Mononuclear cell (primary cell): Measurements from ENCODE around the gene LRP8. TPM values are rescaled to one million over a fixed set of nuclear protein-coding genes. Genes with fewer than 3 reads are reported as not detected.

ENCODE experiments used
- H3K27me3 ChIP-seq: 2 replicates; pipeline ENCODE4 v1.6.0; 2011; ENCODE audit warnings: low read length, control low read depth; ENCODE audit not compliant: insufficient read depth
- H3K4me1 ChIP-seq: 2 replicates; pipeline ENCODE4 v1.5.1; 2011; ENCODE audit warnings: mild to moderate bottlenecking, low read length, control low read depth; ENCODE audit not compliant: insufficient read depth
- H3K4me3 ChIP-seq: 2 replicates; pipeline ENCODE4 v1.5.1; 2011; ENCODE audit warnings: mild to moderate bottlenecking, low read length, moderate library complexity
- H3K9me3 ChIP-seq: 2 replicates; pipeline ENCODE4 v1.5.1; 2011; ENCODE audit warnings: low read depth, mild to moderate bottlenecking, control low read depth, low read length
- total RNA-seq: library from RNA; depleted of rRNA; stranded (reverse); fragments of >200 nt; gene quantifications from one replicate; pipeline ENCODE4 v1.2.3, GENCODE V29; 2012

LRP8 gene
- total RNA-seq, 1 donor: 10.0 TPM

DNA sequence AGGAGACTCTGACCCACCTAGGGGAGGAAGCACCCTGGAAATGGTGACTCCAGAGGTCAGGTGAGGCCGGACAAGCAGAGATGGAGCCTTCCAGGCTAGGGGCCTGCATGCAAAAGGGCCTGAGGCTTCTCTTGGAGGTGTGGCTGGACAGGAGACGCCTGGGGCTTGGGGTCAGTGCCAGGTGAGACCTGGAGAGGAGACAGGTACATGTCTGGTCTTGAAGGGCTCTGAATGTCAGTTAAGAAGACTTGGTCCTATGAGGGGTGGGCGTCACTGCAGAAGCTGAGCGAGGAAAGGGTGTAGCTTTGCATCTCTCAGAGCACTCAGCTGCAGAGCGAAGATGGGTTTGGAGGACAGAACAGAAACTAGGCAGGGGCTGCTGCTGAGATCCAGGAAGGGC lies 14.3 kb downstream of the LRP8 start:
- Histone ChIP-seq H3K4me1 (no peaks in the 10 kb centered on the region), H3K9me3 (no peaks in the 10 kb centered on the region), H3K4me3 (no peak overlapping the region), H3K27me3 (no peaks in the 10 kb centered on the region)

DNA sequence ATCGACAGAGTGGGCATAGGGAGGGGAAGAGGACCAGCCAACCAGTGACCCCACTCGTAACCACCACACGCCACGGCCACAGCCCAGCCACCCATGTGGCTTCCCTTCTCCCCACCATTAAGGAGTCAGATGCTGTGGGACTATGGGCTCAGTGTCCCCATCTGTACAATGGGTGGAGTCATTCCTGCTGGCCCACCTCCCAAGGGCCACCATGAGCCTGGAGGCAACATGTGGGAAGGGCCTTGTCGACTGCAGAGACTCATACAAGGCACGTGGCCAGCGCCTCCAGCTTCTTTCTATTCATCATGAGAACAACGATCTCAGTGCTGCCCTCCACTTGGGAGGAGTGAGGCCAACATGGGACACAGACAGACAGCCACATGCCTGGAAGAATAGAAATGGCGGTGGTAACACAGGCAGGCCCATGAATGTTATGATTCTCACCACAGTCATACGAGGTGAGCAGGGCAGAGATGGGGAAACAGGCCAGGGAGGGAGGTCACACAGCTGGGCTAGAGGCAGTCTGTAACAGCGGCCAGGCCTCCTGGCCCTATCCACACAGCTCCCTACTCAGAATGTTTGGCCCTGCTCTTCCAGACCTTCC lies 16.1 kb downstream of the LRP8 start:
- Histone ChIP-seq H3K9me3 (no peaks in the 10 kb centered on the region), H3K4me1 (no peaks in the 10 kb centered on the region)

DNA sequence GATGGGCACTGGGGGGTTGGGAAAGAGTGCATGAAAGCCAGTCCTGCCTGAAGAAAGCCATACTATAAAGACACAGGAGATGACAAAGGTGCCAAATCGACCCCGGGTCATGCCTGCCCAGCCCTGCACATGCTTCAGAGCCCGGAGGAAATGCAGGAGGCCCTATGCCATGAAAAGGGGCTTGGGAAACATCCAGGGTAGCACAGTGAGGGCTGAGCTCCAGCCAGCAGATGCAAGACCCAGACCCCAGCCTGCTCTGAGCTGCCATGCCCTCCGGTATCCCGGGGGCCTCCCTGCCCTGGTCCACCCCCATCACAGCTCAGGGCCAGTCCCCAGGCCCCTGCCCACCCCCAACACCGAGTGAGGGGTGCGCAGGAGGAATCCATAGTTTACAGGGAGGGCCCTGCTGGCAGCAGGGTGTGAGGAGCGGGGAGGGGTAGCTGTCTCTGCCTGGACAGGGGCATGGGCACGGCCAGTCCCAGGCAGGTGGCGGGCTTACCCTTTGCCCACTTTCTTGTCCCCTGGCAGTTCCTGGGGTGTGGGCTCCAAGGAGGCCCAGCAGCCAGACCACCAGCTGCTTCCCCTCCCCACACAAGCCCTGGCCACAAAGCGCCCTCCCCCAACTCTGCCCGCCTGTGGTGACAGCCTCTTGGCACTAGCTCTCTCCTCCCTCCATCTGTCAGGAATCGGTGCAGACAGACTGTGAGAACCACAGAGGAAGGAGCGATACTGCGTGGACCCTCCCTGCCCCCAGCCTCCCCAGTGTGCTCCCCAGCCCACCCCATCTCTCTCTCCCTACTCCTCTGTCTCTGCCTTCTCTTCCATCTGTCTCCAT lies 16.8 kb downstream of the LRP8 start:
- Histone ChIP-seq H3K9me3 (no peaks in the 10 kb centered on the region), H3K27me3 (no peaks in the 10 kb centered on the region), H3K4me1 (no peaks in the 10 kb centered on the region), H3K4me3 (no peak overlapping the region)

More for the DNA sequence above, 16.1 kb downstream of the LRP8 start:
- Histone ChIP-seq H3K27me3 (no peaks in the 10 kb centered on the region), H3K4me3 (no peak overlapping the region)

DNA sequence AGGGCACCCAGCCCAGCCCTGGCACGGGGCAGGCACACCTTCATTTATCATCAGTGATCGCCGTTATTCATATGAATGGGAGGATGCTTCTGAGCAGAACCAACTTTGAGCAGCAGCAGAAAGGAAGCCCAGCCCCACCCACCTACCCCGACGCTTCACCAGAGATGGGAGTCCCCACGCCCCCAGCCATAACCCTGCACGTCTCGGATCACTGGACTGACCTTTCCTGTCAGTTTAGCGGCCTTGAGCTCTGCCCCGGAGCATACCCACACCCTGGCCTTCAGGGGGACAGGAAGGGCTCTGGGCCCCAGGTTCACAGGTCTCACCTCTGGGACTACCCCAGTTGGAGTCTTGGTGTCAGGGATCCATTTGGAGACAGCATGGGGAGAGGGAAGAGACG lies 18.1 kb downstream of the LRP8 start:
- no peaks in the 10 kb centered on the region for H3K4me1 ChIP-seq
- no peaks in the 10 kb centered on the region for H3K9me3 ChIP-seq
- H3K4me3 ChIP-seq: no peak overlapping the region
- H3K27me3 ChIP-seq: no peaks in the 10 kb centered on the region

DNA sequence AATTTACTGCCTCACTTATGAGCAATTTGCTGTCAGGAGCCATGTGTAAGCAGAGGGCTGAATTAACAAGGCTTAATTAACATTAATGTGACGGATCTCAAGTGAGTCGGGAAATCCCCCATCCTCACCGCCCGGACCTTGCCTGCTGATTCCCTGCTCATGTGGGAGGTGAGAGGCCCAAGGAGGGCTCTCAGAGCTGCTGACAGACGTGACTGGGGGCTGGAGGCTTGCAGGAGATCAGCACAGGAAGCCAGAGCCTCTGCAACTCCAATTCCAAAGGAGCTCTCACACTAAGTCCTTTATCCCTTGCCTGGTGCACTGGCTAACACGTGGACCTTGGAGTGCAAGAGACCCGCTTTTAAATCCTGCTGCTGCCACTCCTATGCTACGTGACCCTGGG lies 19.4 kb downstream of the LRP8 start:
- no peaks in the 10 kb centered on the region for H3K9me3 ChIP-seq
- H3K4me3 ChIP-seq: no peak overlapping the region
- H3K27me3 ChIP-seq: no peaks in the 10 kb centered on the region
- no peaks in the 10 kb centered on the region for H3K4me1 ChIP-seq

DNA sequence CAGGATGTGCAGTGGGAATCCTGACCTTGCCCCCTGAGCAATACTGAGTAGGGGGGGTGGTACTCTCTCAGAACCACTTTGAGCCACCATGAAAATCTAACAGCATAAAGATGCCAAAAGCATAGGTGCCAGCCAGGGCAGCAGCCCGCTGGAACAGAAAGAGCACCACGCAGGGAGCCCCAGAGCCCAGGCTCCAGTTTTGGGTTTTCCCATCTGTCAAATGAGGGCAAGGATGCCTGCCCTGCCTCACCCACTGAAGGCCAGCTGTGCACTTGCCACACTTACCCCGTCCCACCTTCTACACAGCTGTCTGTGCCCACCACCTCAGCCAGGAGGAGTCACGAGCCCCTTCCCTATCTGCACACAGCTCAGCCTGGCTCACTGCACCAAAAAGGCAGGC lies 20.8 kb downstream of the LRP8 start:
- no peaks in the 10 kb centered on the region for H3K27me3 ChIP-seq
- H3K4me3 ChIP-seq: no peak overlapping the region
- H3K4me1 ChIP-seq: no peaks in the 10 kb centered on the region

DNA sequence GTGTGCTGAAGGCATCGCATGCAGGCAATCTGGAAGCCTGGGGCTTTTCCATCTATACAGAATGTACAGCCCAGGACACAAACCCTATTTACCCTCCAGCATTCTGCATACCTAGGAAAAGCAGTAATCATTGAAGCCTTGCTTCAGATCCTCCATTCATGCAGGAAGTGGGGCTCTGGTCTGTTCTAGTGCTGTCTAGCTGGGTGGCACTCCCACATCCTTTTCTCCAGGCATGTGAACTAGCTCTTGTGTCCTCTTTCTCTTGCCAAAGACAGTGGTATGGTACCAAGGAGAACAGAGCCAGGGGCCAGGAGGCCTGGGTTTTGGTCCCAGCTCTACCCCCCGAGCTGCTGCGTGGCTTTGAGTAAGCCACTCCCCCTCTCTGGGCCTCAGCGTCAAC lies 21.7 kb downstream of the LRP8 start:
- Histone ChIP-seq H3K4me1 (no peaks in the 10 kb centered on the region), H3K4me3 (no peak overlapping the region), H3K27me3 (no peaks in the 10 kb centered on the region), H3K9me3 (no peaks in the 10 kb centered on the region)

More for the DNA sequence above, 20.8 kb downstream of the LRP8 start:
- H3K9me3 ChIP-seq: no peaks in the 10 kb centered on the region

DNA sequence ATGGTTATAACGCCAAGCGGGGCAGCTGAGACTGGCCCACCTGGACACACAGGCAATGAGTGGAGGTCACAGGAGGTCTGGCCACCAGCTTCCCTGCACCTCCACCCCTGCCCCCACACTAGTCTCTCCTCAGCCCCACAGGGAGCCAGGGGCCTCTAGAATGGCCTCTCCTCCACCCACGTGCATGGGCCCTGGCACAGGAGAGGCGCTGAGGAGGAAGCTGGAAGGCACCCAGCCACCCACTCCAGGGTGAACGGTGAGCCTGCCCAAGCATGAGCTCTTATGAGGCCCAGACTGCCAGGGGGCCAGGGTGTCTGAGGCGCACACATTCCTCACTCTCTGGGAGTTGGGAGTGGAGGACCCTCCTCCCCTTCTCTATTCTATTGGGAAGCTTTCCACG lies 22.2 kb downstream of the LRP8 start:
- Histone ChIP-seq H3K27me3 (no peaks in the 10 kb centered on the region), H3K4me3 (no peak overlapping the region)

DNA sequence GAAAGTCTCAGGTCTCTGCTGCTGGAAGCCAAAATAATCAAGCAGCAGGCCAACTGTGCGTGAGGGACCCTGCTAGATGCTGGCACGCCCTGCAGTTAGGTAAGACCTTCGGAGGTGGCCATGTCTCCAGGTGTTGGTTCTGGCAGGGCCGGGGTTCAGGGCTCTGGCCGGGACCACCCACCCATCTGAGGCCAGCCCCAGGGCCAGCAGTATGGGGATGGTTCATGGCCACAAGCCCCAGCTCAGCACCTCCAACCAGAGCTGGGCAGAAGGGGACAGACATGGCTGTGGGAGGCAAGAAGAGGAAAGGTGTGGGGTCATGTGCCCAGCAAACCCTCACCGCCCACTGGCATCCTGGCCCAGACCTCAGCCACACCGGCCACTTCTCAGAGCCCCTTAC lies 23.3 kb downstream of the LRP8 start:
- Histone ChIP-seq H3K27me3 (no peaks in the 10 kb centered on the region), H3K9me3 (no peaks in the 10 kb centered on the region), H3K4me3 (no peak overlapping the region), H3K4me1 (no peaks in the 10 kb centered on the region)

More for the DNA sequence above, 22.2 kb downstream of the LRP8 start:
- no peaks in the 10 kb centered on the region for H3K9me3 ChIP-seq
- no peaks in the 10 kb centered on the region for H3K4me1 ChIP-seq

DNA sequence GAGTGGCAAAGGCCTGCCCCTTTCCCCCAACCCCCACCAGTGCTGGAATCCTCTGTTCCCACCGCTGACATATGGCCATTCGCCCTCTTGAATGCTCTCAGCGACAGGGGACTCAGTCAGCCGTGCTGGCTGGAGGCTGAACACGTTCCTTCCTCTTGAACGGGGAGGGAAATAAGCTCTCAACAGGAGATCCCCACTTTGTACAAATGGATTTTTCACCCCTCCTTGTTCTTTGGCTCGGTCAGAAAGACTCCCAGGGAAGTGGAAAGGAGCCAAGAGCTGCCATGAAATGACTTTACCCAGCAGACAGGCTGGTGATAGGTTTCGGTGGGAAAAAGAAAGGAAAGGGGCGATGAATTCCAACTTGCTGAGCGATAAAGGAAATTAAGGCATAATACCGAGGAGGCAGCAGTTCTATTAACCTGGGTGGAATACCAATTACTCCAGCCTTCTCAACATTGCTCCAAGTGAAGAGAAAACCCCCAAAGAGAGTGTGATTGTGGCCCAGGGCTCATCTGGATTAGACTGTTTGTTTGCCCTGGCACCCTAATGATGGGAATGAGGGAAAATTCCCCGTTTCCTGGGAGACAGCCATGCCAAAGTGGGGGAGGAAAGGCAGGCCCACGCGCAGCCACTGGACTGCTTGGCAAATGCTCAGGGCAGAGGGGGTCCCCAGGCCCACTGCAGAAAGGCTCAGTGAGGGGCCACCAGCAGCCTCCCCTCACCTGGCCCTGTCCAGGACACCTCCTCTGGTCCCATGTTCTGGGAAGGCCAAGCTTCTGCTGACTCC lies 23.9 kb downstream of the LRP8 start:
- no peaks in the 10 kb centered on the region for H3K9me3 ChIP-seq
- H3K27me3 ChIP-seq: no peaks in the 10 kb centered on the region
- no peak overlapping the region for H3K4me3 ChIP-seq
- no peaks in the 10 kb centered on the region for H3K4me1 ChIP-seq

DNA sequence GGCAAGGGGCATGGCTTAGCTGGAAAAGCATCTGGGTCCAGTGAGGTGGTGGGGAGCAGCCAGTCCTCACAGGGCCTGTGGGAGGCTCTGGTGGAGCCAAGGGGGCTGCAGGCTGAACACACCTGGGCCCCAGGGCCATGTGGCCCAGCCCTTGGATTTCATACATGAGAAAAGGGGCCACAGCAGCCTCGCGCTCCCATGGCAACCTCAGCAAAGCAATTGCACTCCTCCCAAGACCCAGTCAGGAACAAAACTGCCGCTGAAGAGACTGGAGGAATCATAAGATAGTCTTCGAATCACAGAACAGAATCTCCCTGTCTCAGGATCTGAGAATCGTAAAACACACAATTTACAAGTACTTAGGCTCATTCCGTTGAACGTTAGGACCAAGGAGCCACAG lies 24.6 kb downstream of the LRP8 start:
- Histone ChIP-seq H3K4me1 (no peaks in the 10 kb centered on the region), H3K27me3 (no peaks in the 10 kb centered on the region), H3K9me3 (no peaks in the 10 kb centered on the region), H3K4me3 (no peak overlapping the region)

DNA sequence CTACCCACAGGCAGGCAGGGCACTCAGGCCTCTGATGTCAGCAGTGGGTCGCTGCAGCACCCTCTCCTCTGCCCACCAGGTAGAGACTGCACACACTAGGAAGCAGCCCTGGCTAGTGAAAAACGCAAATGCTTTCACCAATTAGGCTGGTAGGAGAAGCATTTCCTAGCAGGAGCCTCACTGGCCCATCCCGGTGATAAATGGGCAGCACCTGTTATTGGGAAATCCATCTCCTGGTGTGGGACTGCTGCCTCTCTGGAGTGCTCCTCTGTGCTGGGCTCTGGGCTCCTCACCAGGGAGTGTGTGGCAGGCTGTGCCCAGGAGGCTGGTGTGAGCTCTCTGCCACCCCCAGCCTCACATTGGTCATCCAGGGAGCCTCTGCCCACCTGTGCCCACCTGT lies 28.6 kb downstream of the LRP8 start:
- H3K9me3 ChIP-seq: no peaks in the 10 kb centered on the region
- H3K4me3 ChIP-seq: no peak overlapping the region
- H3K27me3 ChIP-seq: no peaks in the 10 kb centered on the region

DNA sequence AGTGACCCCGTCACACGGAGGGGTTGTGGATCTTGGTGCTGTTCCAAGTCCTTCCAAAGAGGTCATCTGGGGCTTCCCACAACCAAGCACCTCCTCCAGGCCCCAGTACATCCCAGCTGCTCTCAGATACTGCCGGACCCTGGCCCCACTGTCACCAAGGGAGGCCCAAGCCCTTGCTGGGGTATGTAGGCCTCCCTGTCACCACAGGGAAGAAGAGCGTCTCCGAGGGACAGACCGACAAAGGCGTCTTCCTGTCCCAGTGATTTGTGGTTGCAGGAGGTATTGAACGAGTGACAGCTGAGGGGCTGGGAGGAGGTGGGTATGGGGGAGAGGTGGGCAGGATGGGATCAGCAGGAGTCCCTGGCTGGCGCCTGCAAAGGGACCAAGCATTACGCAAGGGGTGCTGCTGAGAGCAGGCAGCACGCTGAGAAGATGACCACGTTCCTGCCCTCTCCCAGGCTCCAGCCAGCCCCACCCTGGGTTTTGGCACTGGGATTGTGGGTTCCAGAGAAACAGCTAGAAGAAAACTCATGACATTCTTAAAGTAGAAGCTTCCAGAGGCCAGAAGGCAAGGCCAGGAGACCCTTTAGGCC lies 29.7 kb downstream of the LRP8 start:
- Histone ChIP-seq H3K9me3 (no peaks in the 10 kb centered on the region), H3K4me1 (peaks cover 20% of the 10 kb centered on the region), H3K27me3 (no peaks in the 10 kb centered on the region), H3K4me3 (no peak overlapping the region)

More for the DNA sequence above, 28.6 kb downstream of the LRP8 start:
- H3K4me1 ChIP-seq: peaks cover 9% of the 10 kb centered on the region

DNA sequence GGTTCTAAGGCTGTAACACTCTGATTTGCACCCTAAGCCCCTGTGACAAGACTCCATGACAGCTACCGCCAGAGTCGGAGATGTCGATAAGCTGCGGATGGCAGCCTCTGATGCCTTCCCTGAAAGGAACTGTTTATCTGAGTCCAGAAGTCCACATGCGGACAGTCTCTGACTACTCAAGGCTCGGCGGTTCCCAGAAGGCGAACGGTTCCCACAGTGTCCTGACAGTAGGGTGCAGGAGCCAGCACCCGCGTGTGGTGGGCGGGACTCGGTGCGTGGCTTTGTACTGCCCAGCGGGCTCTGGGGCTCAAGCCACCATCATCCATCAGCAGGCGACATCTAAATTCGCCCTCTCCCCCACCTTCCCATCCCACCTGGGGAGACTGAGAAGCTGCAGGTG lies 30.7 kb downstream of the LRP8 start:
- H3K27me3 ChIP-seq: no peaks in the 10 kb centered on the region
- peaks cover 27% of the 10 kb centered on the region for H3K4me1 ChIP-seq
- no peak overlapping the region for H3K4me3 ChIP-seq
- no peaks in the 10 kb centered on the region for H3K9me3 ChIP-seq
